ENCODE measurements around the gene ARHGAP24.

The ARHGAP24 gene

GRCh38 chr4:85777908-85778631 lies 303.1 kb downstream of the ARHGAP24 start:
- no peak for DNase-seq (ENCODE audit: low spot score)

- peak; percentile 23 for DNase-seq (ENCODE audit: low spot score)
Measured at GRCh38 chr4:85778632-85779131, 303.7 kb downstream of the ARHGAP24 start.

GRCh38 chr4:85779165-85779564 lies 304.2 kb downstream of the ARHGAP24 start:
- DNase-seq (ENCODE audit: low spot score): peak; percentile 18

GRCh38 chr4:85780664-85781063 lies 305.7 kb downstream of the ARHGAP24 start:
- DNase-seq (ENCODE audit: low spot score): no peak

GRCh38 chr4:85783483-85783882 lies 308.5 kb downstream of the ARHGAP24 start:
- DNase-seq (ENCODE audit: low spot score): peak; percentile 18

- no peak for DNase-seq (ENCODE audit: low spot score)
Measured at GRCh38 chr4:85783900-85784299, 308.9 kb downstream of the ARHGAP24 start.

- DNase-seq (ENCODE audit: low spot score): no peak
Measured at GRCh38 chr4:85784348-85784747, 309.4 kb downstream of the ARHGAP24 start.

GRCh38 chr4:85784947-85785346 lies 310.0 kb downstream of the ARHGAP24 start:
- DNase-seq (ENCODE audit: low spot score): no peak

- DNase-seq (ENCODE audit: low spot score): peak; percentile 50
Measured at GRCh38 chr4:85787133-85787532, 312.2 kb downstream of the ARHGAP24 start.

GRCh38 chr4:85788604-85789003 lies 313.7 kb downstream of the ARHGAP24 start:
- no peak for DNase-seq (ENCODE audit: low spot score)

GRCh38 chr4:85789241-85789640 lies 314.3 kb downstream of the ARHGAP24 start:
- no peak for DNase-seq (ENCODE audit: low spot score)

- DNase-seq (ENCODE audit: low spot score): peak; percentile 18
Measured at GRCh38 chr4:85790582-85790981, 315.6 kb downstream of the ARHGAP24 start.

GRCh38 chr4:85792376-85793232 lies 317.7 kb downstream of the ARHGAP24 start:
- no peak for DNase-seq (ENCODE audit: low spot score)

- no peak for DNase-seq (ENCODE audit: low spot score)
Measured at GRCh38 chr4:85793233-85793585, 318.3 kb downstream of the ARHGAP24 start.

GRCh38 chr4:85798012-85798770 lies 323.2 kb downstream of the ARHGAP24 start:
- DNase-seq (ENCODE audit: low spot score): no peak

GRCh38 chr4:85803856-85804255 lies 328.9 kb downstream of the ARHGAP24 start:
- DNase-seq (ENCODE audit: low spot score): no peak

GRCh38 chr4:85805891-85806290 lies 330.9 kb downstream of the ARHGAP24 start:
- DNase-seq (ENCODE audit: low spot score): no peak

GRCh38 chr4:85806334-85806733 lies 331.4 kb downstream of the ARHGAP24 start:
- no peak for DNase-seq (ENCODE audit: low spot score)

GRCh38 chr4:85807247-85807950 lies 332.4 kb downstream of the ARHGAP24 start:
- peak; percentile 54 for DNase-seq (ENCODE audit: low spot score)

- no peak for DNase-seq (ENCODE audit: low spot score)
Measured at GRCh38 chr4:85808104-85808503, 333.2 kb downstream of the ARHGAP24 start.

GRCh38 chr4:85808864-85809263 lies 333.9 kb downstream of the ARHGAP24 start:
- DNase-seq (ENCODE audit: low spot score): no peak

- no peak for DNase-seq (ENCODE audit: low spot score)
Measured at GRCh38 chr4:85812776-85813175, 337.8 kb downstream of the ARHGAP24 start.

All from AG20443 (cell line).